Hindlimb muscle (tissue), 1 donor: ENCODE data around the gene TOM1L1. TPM values are rescaled to one million over a fixed set of nuclear protein-coding genes. Genes with fewer than 3 reads are reported as not detected.
"Not testable (repeated sequence)": the region's sequence is repeated elsewhere in the genome, so short reads cannot be mapped to it uniquely, and the experiment has no call there.

Source experiments
- DNase-seq: peaks from one replicate; pipeline ENCODE4 v3.0.0-alpha.2; 2013
- polyA plus RNA-seq: library from polyadenylated mRNA; unstranded; fragments of 120-200 nt; gene quantifications from one replicate; pipeline ENCODE4 v1.2.1, GENCODE V29; 2013; ENCODE audit not compliant: insufficient read length

TOM1L1 gene, protein sequence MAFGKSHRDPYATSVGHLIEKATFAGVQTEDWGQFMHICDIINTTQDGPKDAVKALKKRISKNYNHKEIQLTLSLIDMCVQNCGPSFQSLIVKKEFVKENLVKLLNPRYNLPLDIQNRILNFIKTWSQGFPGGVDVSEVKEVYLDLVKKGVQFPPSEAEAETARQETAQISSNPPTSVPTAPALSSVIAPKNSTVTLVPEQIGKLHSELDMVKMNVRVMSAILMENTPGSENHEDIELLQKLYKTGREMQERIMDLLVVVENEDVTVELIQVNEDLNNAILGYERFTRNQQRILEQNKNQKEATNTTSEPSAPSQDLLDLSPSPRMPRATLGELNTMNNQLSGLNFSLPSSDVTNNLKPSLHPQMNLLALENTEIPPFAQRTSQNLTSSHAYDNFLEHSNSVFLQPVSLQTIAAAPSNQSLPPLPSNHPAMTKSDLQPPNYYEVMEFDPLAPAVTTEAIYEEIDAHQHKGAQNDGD
- 7.7 TPM for polyA plus RNA-seq

DNA sequence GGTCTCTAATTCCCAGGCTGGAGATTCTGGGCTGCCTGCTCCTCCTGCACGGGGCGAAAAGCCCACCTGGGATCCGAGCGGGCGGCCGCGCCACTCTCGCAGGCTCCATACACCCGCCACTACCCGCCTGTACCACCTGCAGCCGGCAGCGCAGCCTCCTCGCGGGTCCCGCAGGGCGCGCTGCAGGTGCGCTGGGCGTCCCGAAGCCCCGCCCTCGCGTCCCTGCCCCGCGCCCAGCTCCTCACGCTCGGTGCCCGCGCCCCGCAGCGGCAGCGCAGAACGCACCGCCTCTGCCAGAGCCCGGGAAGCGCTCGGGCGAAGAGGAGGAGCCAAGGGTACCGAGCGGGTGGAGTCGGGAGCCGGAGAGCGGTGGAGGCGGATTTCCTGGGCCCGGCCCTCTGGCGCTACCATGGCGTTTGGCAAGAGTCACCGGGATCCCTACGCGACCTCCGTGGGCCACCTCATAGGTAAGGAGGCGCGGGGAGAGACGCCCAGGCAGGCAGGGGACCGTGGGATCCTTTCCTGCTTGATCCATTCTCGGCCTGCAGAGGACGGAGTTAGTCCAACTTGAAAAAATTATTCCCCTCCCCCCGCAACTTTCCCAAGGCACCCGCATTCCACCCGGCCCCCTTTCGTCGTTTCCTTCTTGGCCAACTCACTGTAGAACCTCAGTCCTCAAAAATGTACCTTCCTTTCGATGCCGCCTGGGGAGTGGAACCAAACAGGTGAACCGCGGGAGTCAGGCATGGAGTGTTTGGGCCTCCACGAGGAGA lies at the start of gene TOM1L1:
TSS of gene TOM1L1 (plus strand) at position 396 of the 773 bp plus-strand sequence. CDS start at position 410, 14 bp downstream.
- DNase-seq = no peak

DNA sequence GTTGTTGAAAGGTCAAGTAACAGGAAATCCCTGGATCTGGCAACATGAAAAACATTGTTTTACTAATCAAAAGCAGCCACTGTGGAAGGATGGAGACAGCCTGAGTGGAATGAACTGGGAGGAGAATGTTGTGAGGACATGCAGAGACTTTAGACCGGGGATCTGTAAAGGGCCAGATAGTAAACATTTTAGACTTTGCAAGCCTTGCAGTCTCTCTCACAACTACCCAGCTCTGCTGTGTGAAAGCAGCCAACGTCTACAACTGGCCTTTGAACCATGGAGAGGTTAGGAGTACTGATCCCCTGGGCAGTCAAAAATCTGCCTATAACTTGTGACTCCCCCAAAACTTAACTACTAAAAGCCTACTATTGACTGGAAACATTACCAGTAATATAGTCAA lies 41.5 kb upstream of the TOM1L1 start:
- DNase-seq = no peak

- no peak for DNase-seq
These were observed 39.8 kb upstream of the TOM1L1 start for GRCh38 chr17:54860617-54861470.

GRCh38 chr17:54861471-54861983 lies 39.1 kb upstream of the TOM1L1 start:
- no peak for DNase-seq

DNA sequence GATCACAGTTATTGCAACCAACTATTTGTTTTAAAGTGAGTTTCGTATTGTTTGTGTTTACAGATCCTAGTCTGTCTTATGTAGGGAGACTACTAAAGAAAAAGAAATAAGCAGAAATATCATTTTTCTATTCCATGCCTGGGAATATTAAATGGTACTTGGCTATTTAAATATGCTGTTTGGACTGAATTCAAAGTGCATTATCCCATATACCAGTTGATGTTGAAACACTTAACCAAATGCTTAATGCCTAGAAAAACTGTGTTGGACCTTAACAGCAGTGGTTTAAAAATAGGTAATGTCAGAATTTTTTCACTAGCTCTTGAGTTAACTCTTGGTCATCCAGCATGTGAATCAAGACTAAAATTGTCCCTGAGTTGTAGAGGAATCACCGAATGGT lies 37.5 kb upstream of the TOM1L1 start:
- no peak for DNase-seq

DNA sequence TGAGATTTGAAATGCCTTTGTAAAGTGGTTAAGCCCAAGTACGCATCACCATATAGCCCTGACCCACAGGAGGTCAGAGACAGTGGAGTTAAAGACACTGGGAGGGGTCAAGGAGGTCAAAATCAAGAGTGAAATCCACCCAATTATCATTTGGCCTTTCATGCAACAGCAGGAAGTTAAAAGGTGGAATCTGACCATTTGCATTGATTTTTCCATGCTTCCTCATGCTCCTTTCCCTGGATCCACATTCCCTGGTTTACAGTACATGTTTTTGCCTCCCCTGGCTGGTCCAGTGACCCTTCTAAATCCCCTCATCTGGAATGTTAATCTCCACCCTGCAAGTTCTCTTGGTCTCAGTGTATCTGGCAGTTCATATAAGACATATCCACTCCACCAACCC lies 36.6 kb upstream of the TOM1L1 start:
- DNase-seq = no peak

DNA sequence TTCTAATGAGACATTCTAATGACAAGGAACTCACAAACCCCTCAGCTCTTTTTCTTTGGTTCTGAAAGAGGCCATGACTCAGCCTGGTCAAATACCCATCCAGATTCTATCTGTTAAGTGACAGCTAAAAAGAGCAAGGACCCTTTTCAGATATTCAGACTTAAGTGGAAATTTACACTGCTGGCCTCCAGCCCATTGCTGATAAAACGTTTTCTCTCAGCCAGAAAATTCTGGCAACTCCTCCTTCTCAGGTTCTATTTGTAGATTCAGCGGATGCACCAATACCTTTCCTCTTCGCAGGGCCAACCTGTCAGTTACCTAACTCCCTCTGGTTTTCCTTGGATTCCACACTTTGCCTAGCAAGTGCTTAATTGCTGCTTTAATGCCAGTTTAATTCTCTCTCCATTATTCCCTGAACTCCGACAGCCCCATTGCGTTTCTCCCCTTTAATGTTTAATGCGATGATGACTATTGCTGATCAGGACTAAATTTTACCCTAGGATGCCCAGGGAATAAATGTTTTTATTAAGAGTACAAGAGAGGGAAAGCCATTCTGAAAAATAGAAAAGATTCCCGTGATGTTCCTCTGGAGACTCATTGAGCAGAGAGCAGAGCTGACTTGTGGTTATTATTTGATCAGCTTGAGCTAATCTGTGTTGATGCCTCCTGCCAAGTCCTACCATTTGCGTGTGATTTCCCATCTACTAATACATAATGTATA lies 35.9 kb upstream of the TOM1L1 start:
- no peak for DNase-seq

DNA sequence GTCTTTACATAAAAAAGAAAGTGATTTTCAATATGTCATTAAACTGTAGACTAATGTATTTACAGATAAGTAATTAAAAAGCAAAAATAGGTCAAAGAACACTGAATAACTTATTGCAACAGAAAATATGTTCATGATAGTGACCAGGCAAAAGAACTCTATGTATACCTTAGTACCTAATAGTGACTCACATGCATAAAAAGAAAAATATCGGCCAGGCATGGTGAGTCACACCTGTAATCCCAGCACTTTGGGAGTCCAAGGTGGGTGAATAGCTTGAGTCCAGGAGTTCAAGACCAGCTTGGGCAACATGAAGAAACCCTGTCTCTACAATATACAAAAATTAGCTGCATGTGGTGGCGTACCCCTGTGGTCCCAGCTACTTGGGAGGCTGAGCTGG lies 33.0 kb upstream of the TOM1L1 start:
- DNase-seq = no peak

- DNase-seq = no peak
These were observed 29.9 kb upstream of the TOM1L1 start for GRCh38 chr17:54870671-54871175.

- not testable (repeated sequence) for DNase-seq
These were observed 24.7 kb upstream of the TOM1L1 start for GRCh38 chr17:54875906-54876305.

GRCh38 chr17:54876656-54877195 lies 23.9 kb upstream of the TOM1L1 start:
- no peak for DNase-seq

DNA sequence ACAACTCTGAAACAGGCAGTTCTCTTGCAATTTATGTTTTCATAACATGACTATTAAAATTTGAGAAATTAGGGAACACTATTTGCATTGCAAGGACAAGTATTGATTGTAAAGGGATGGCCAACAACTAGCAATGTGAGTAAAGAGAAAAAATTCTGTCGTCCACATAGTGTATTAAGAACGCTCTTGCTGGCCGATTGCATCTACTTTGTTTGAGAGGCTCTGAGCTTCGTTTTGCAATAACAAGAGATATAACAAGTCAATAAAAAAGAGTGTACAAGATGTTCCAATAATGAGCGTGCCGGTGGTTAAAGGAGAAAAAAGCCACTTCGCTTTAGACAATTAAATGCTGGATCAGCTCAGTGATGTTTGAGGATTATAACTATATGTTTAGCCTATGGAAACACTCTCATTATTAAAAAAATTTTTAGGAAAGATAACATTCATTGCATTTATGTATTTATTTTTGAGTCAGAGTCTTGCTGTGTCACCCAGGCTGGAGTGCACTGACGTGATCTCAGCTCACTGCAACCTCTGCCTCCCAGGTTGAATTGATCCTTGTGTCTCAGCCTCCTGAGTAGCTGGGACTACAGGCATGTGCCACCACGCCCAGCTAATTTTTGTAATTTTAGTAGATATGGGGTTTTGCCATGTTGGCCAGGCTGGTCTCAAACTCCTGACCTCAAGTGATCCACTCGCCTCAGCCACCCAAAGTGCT lies 19.2 kb upstream of the TOM1L1 start:
- DNase-seq = no peak

- no peak for DNase-seq
These were observed 18.3 kb upstream of the TOM1L1 start for GRCh38 chr17:54882371-54882770.

DNA sequence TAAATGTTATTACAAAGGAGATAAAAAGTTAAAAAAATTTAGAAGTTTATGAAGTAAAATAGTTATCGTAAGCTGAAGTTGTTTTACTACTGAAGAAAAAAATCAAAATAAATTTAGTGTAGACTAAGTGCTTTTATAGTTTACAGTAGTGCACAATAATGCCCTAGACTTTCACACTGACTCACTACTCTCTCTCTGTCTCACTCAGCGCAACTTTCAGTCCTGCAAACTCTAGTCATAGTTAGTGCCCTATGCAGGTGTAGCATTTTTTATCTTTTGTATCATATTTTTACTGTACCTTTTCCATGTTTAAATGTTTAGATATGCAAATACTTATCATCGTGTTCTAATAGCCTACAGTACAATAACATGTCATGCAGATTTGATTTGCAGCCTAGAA lies 17.7 kb upstream of the TOM1L1 start:
- no peak for DNase-seq

GRCh38 chr17:54883939-54884338 lies 16.7 kb upstream of the TOM1L1 start:
- no peak for DNase-seq

- no peak for DNase-seq
These were observed 12.9 kb upstream of the TOM1L1 start for GRCh38 chr17:54887787-54888186.

- no peak for DNase-seq
These were observed 12.4 kb upstream of the TOM1L1 start for GRCh38 chr17:54888254-54888653.

DNA sequence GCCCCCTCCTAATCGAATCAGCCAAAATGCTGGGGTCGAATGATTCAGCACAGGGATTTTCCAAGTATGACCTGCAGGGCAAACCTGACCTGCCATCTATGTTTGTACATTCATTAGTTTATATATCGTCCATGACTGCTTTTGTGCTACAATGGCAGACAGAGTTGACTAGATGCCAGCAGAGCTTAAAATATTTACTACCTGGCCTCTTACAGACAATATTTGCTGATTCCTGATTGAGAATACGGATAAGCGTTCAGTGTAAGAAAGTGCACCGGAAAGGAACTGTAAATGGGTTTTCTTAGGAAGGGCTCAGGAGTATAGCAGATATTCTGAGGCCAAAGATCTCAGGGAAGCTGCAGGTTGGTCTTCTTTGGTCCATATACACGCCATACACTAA lies 11.7 kb upstream of the TOM1L1 start:
- DNase-seq = no peak

DNA sequence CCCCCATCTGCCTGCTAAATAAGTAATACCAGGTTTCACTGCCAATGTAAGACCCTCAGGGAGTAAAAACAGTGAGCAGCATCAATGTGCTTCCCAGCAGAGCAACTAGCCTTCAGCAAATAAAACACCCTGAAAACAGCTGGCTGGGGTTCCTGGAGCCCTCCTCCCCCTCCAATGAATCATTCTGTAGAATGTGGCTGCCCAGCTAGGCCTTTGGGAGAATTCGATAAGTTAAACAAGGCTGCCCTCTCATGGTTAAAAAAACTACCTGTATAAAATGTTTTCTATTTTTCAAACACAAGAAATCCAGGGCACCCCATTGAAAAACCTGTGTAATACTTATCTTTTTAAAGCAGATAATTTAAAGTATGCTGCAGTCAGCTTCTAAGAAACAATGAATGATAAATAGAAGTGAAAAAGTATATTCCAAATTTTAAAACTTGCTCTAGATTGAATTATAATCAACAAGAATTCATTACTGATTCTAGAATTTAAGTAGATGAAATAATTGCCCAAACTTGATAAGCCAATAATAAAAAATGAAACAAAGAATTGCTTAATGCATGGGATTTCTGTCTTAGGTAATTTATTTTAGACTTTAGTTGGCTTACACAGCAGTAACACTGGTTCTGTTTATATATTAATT lies 9.4 kb upstream of the TOM1L1 start:
- DNase-seq = peak; percentile 57

GRCh38 chr17:54892360-54892759 lies 8.3 kb upstream of the TOM1L1 start:
- no peak for DNase-seq
